Amniotic epithelial cell (primary cell): ENCODE measurements around the gene TRIP13.
"Not testable (repeated sequence)": the region's sequence is repeated elsewhere in the genome, so short reads cannot be mapped to it uniquely, and the experiment has no call there.

Experiments
- DNase-seq: peaks from one replicate; pipeline ENCODE4 v3.0.0-alpha.2; 2010; ENCODE audit warnings: low read depth

The TRIP13 gene

DNA sequence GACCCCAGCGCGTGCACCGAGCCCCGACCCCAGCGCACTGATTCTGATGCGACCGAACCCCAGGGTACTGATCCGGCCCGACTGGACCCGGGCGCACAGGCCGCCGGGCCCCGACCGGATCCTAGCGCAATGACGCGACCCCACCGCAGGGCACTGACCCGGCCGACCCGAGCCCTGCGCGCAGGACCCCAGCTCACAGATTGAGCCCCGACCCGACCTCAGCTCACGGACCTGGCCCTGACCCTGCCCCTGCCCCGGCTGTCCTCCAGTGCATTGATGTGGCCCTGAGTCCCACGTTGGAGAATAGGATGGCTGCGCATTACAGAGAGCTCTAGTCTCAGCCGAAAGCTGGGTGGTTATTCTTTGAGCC is 438 bp downstream of the TRIP13 start:
- no peak for DNase-seq

GRCh38 chr5:893711-894110 is 1.0 kb downstream of the TRIP13 start:
- DNase-seq: no peak

DNA sequence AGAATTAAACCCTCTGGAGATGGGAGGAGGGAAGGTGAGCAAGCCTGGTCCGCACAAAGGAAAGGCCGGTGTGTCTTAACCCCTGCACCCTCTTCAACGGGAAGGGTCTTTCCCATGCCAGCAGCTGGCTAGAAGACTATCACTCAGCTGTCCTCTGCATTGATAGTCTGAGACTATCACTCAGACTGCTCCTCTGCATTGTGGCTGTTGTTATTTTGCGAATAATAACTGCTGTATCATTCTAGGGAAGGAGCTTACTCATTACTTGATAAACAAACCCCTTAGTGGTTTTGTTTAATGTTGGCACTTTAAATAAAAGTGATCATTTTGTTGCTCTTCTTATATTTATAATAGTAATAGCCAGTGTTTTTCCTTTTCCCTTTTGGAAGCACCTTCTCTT is 8.1 kb downstream of the TRIP13 start:
- no peak for DNase-seq

DNA sequence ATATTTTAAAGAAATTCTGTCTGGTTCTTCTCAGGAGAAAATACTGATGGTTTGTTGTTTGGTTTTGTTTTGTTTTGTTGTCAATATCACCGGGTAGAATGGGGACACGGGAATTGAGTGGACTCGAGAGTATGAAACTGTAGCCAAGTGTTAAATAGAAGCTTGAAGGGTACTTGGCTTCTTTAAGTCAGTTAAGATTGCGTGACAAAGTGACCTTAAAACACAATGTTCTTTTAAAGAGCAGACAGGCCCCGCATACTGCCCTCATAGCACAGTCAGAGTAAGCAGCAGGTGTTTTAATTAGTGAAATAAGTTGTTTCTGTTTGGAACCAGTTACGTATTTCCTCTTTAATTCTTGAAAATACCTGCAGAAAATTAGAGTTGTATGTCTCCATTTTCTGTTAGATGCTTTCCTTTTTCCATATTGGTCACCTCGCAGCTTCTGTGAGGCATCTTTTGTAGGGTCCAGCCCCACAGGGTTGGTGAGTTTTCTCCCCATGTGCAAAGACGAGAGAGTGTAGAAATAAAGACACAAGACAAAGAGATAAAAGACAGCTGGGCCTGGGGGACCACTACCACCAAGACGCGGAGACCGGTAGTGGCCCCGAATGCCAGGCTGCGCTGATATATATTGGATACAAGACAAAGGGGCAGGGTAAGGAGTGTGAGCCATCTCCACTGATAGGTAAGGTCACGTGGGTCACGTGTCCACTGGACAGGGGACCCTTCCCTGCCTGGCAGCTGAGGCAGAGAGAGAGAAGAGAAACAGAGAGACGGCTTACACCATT is 9.6 kb downstream of the TRIP13 start:
- DNase-seq: no peak

DNA sequence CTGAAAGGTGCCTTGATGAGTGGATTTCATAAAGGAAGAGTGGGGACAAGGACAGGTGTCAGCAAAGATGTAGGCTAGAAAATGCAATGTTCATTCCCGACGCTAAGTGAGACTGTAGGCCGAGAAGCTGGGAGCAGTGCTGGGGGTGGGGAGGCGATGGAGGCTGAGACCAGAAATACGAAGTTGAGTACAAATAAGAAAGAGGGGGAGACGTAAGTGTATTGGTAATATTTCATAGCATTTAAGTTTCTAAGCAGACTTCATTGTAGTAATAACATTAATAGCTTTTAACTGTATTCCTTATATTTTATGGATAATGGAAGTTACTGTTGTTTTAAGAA is 11.0 kb downstream of the TRIP13 start:
- DNase-seq: no peak

GRCh38 chr5:905139-905642 is 12.5 kb downstream of the TRIP13 start:
- DNase-seq: no peak

GRCh38 chr5:907366-907910 is 14.8 kb downstream of the TRIP13 start:
- no peak for DNase-seq

GRCh38 chr5:908172-908571 is 15.5 kb downstream of the TRIP13 start:
- DNase-seq: no peak

DNA sequence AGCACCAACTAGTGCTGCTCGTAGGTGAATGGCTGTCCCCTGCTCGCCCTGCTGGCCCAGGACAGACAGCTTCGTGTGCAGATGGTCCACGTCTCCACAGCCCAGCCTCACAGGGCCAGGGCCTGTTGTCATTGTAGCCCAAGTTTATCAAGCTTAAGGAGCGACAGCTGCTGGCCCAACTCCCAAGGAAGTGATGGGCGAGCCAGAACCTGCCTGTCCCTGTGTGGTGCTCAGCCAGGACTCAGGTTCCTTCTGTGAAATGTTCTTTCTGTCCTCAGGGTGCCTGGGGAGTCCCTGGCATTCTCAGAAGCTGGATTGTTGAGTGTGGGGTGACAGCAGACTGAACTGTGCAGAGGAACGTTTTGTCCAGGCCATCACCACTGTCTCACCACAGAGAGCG is 16.4 kb downstream of the TRIP13 start:
- DNase-seq: no peak

GRCh38 chr5:909994-910768 is 17.5 kb downstream of the TRIP13 start:
- DNase-seq: no peak

DNA sequence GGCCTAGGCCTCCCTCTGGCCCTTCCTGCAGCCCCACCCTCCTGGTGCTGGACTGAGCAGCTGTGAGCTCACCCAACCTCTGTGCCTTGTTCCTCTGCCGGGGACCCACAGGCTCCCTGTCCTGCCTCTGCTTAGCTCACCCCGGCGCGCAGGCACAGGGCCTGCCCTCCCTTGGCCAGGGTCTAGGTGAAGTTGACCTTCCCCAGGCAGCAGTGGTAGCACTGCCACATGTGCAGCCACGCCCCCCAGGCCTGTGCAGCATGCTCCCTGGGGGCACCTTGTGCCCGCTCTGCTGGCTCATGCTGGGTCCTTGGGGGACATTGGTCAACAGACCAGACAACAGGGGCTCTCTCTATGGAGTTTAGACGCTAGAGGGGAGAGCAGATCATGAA is 18.1 kb downstream of the TRIP13 start:
- DNase-seq: no peak

DNA sequence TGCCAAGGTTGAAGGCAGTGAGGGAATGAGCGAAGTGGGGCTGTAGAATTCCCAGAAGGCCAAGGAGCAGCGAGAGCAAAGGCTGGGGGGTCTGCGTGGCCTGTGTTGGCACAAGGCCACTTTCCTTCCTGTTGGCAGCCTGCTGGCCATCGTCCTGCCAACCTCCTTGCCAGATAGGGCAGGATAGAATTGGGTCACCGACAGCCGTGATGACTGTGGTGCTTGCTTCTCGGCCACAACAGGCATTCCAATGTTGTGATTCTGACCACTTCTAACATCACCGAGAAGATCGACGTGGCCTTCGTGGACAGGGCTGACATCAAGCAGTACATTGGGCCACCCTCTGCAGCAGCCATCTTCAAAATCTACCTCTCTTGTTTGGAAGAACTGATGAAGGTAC is 18.9 kb downstream of the TRIP13 start:
- DNase-seq: peak; percentile 83

GRCh38 chr5:912280-913091 is 19.8 kb downstream of the TRIP13 start:
- DNase-seq: peak; percentile 78

DNA sequence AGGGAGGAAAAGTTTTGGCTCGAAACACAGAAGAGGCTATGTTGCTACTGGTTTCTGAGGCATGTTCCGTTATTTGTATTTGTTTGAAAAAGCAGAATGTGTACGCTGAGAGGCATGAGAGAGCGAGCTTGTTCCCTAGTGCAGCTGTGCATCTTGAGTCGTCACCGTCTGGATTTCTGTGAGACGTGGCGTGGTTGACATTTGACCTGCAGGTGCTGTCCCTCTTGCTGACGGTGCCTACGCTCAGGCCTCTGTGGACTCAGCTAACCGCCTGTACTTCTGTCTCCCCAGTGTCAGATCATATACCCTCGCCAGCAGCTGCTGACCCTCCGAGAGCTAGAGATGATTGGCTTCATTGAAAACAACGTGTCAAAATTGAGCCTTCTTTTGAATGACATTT is 21.5 kb downstream of the TRIP13 start:
- DNase-seq: no peak

- DNase-seq: no peak
Observed at GRCh38 chr5:914612-915011, 21.9 kb downstream of the TRIP13 start.

GRCh38 chr5:915346-915745 is 22.7 kb downstream of the TRIP13 start:
- DNase-seq: not testable (repeated sequence)

DNA sequence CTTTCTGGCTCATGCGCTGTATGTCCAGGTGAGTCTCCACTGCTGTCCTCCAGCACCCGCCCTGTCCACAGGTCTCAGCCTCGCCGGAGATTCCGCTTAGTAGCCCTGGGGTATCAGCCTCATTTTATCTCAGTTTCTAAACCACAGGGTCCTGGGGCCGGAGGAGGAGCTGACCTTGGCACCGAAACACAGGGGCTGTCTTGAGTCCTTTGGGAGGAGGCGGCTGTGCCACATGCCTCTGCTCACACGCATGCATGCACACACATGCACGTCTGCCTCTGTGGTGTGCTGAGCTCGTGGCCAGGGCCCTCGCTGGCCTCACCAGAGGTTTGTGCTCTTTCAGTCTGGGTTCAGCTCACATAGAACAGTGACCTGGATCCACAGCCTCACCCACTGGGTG is 23.3 kb downstream of the TRIP13 start:
- DNase-seq: no peak

DNA sequence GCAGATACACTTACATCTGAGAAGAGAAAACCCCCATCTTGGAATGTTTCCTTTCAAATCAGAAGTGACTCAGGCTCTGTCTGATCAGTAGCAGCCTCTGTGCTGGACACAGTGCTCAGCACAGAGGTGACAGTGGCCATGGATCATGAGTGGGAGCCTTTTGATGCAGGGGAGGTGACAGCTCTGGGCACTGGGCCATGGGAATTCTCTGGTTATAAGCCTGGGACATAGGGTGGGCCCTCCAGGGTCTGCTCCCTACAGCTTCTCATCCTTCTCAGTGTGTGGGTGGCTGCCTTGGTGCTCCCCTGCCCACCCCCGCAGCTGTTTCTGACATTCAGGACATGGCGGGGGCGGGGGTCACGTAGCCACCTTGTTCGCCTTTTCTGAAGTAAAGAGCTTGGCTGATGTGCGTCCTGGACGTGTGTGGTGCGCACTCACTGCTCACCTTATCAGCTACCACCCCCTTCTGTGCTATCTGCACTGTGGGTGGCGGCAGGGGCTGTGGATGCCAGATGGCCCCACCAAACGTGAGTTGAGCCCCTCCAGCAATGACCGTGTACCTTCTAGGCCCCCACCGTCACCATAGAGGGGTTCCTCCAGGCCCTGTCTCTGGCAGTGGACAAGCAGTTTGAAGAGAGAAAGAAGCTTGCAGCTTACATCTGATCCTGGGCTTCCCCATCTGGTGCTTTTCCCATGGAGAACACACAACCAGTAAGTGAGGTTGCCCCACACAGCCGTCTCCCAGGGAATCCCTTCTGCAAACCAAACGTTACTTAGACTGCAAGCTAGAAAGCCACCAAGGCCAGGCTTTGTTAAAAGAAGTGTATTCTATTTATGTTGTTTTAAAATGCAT is 24.0 kb downstream of the TRIP13 start:
- DNase-seq: no peak

- not testable (repeated sequence) for DNase-seq
Observed at GRCh38 chr5:918717-919116, 26.0 kb downstream of the TRIP13 start.

DNA sequence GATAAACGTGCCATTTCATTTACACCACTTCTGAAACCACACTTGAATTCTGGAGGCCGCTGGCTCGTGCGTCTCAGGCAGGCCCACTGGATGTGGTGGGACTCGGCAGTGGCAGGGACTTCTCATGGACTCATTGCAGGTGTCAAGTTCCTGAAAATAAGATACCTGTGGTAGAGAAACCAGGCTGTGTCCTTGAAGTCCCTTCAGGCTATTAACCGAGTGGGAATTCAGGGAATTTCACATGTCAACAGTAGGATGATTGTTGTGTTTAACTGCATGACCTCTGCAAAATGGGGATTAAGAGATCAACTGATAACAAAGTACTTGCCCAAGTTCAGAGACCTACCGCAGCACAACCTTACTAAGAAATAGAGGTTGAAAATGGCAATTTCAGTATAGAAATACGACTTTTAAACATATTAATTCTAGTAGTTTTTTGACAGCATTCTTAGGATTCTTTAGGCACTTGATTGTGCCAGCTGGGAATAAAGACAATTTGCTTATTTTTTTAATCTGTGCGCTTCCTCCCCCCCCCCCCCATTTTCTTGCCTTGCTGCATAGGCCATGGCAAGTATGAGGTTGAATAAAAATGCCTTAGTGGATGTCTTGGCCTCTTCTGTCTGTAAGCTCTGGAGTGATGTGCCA is 26.8 kb downstream of the TRIP13 start:
- DNase-seq: peak; percentile 78

DNA sequence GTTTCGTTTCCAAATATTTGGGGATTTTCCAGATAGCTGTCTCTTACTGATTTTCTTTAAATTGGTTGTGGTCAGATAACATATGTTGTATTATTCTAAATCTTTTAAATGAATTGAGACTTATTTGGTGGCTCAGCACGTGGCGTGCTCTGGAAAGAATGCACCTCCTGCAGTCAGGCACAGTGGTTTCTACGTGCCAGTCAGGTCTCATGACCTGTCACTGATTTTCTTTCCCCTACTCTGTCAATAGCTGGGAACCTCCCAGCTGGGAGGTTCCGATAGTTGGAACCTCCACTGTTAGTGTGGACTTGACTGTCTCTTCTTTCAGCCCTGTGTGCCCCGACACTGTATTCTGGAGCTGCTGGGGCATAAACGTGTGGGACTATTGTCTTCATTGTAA is 27.6 kb downstream of the TRIP13 start:
- no peak for DNase-seq
